ENCODE data around the gene TXLNB.

The TXLNB gene

GRCh38 chr6:139291813-139292619 lies at the start of gene TXLNB:
Gene TXLNB (minus strand): TSS chr6:139291998. CDS start chr6:139288899, 3,099 bp downstream.
- DNase-seq (ENCODE audit: low read depth in 3 of 3, low spot score in 1 of 3): peak; percentile 58 to 76 (median 60)

GRCh38 chr6:139341060-139341459 lies 49.3 kb upstream of the TXLNB start:
- no peak for DNase-seq (ENCODE audit: low read depth in 3 of 3, low spot score in 1 of 3)

- DNase-seq (ENCODE audit: low read depth in 3 of 3, low spot score in 1 of 3): no peak
Measured at GRCh38 chr6:139338795-139339194, 47.0 kb upstream of the TXLNB start.

- no peak for DNase-seq (ENCODE audit: low read depth in 3 of 3, low spot score in 1 of 3)
Measured at GRCh38 chr6:139337830-139338229, 46.0 kb upstream of the TXLNB start.

- DNase-seq (ENCODE audit: low read depth in 3 of 3, low spot score in 1 of 3): no peak
Measured at GRCh38 chr6:139337001-139337400, 45.2 kb upstream of the TXLNB start.

GRCh38 chr6:139336488-139336887 lies 44.7 kb upstream of the TXLNB start:
- no peak for DNase-seq (ENCODE audit: low read depth in 3 of 3, low spot score in 1 of 3)

GRCh38 chr6:139335447-139336210 lies 43.8 kb upstream of the TXLNB start:
- no peak for DNase-seq (ENCODE audit: low read depth in 3 of 3, low spot score in 1 of 3)

- DNase-seq (ENCODE audit: low read depth in 3 of 3, low spot score in 1 of 3): no peak
Measured at GRCh38 chr6:139334806-139335446, 43.1 kb upstream of the TXLNB start.

- no peak for DNase-seq (ENCODE audit: low read depth in 3 of 3, low spot score in 1 of 3)
Measured at GRCh38 chr6:139330826-139331500, 39.2 kb upstream of the TXLNB start.

GRCh38 chr6:139330306-139330705 lies 38.5 kb upstream of the TXLNB start:
- no peak for DNase-seq (ENCODE audit: low read depth in 3 of 3, low spot score in 1 of 3)

GRCh38 chr6:139329224-139329623 lies 37.4 kb upstream of the TXLNB start:
- DNase-seq (ENCODE audit: low read depth in 3 of 3, low spot score in 1 of 3): no peak

GRCh38 chr6:139327038-139327437 lies 35.2 kb upstream of the TXLNB start:
- DNase-seq (ENCODE audit: low read depth in 3 of 3, low spot score in 1 of 3): no peak

GRCh38 chr6:139325686-139326085 lies 33.9 kb upstream of the TXLNB start:
- DNase-seq (ENCODE audit: low read depth in 3 of 3, low spot score in 1 of 3): no peak

GRCh38 chr6:139325125-139325524 lies 33.3 kb upstream of the TXLNB start:
- no peak for DNase-seq (ENCODE audit: low read depth in 3 of 3, low spot score in 1 of 3)

GRCh38 chr6:139324301-139324555 lies 32.4 kb upstream of the TXLNB start:
- no peak for DNase-seq (ENCODE audit: low read depth in 3 of 3, low spot score in 1 of 3)

- DNase-seq (ENCODE audit: low read depth in 3 of 3, low spot score in 1 of 3): peak; percentile 47 to 51 (median 50)
Measured at GRCh38 chr6:139323511-139324300, 31.9 kb upstream of the TXLNB start.

- no peak for DNase-seq (ENCODE audit: low read depth in 3 of 3, low spot score in 1 of 3)
Measured at GRCh38 chr6:139320081-139320480, 28.3 kb upstream of the TXLNB start.

- no peak for DNase-seq (ENCODE audit: low read depth in 3 of 3, low spot score in 1 of 3)
Measured at GRCh38 chr6:139316622-139317317, 25.0 kb upstream of the TXLNB start.

GRCh38 chr6:139313784-139314545 lies 22.2 kb upstream of the TXLNB start:
- DNase-seq (ENCODE audit: low read depth in 3 of 3, low spot score in 1 of 3): no peak
